ENCODE results near the gene BTAF1.

BTAF1 gene

GRCh38 chr10:91897421-91897820, 26.1 kb upstream of the BTAF1 start:
- no peaks in the 10 kb centered on the region for H3K27me3 ChIP-seq (ENCODE audit: insufficient read depth, poor library complexity, severe bottlenecking)
- DNase-seq (ENCODE audit: low read depth in 1 of 2, low spot score in 1 of 2): no peak
- no peak overlapping the region for H3K27ac ChIP-seq (replicated peaks)
- TF ChIP-seq SPI1 (IDR thresholded peaks at IDR 0.05; ENCODE audit: borderline replicate concordance, low read depth) (no peak), CTCF (IDR thresholded peaks at IDR 0.05; ENCODE audit: insufficient read depth, low read length) (no peak), GABPA (IDR thresholded peaks at IDR 0.05; ENCODE audit: low read depth) (no peak), REST (IDR thresholded peaks at IDR 0.05; ENCODE audit: insufficient replicate concordance, low read depth) (no peak), POLR2AphosphoS5 (IDR thresholded peaks at IDR 0.05; ENCODE audit: low read depth) (no peak)
- no peak overlapping the region for H3K4me3 ChIP-seq (replicated peaks; ENCODE audit: insufficient read depth, low read length)

- Histone ChIP-seq H3K27me3 (ENCODE audit: insufficient read depth, poor library complexity, severe bottlenecking) (no peaks in the 10 kb centered on the region), H3K4me3 (replicated peaks; ENCODE audit: insufficient read depth, low read length) (no peak overlapping the region), H3K27ac (replicated peaks) (peak overlapping the region; percentile 77)
- no peak for TF ChIP-seq POLR2AphosphoS5 (IDR thresholded peaks at IDR 0.05; ENCODE audit: low read depth)
- 0 out of 2 replicates have a peak, but pooled peaks have one; percentile 37 for TF ChIP-seq GABPA (IDR thresholded peaks at IDR 0.05; ENCODE audit: low read depth)
- peak; percentile 77 to 78 for DNase-seq (ENCODE audit: low read depth in 1 of 2, low spot score in 1 of 2)
Observed at GRCh38 chr10:91901784-91902677, 21.5 kb upstream of the BTAF1 start.

- no peak overlapping the region; the same call in 1 of the 2 replicates for H3K4me3 ChIP-seq (replicated peaks; ENCODE audit: insufficient read depth, low read length)
- DNase-seq (ENCODE audit: low read depth in 1 of 2, low spot score in 1 of 2): no peak
Observed at GRCh38 chr10:91907033-91907594, 16.5 kb upstream of the BTAF1 start.

GRCh38 chr10:91907914-91908336, 15.6 kb upstream of the BTAF1 start:
- Histone ChIP-seq H3K27me3 (ENCODE audit: insufficient read depth, poor library complexity, severe bottlenecking) (no peaks in the 10 kb centered on the region), H3K27ac (replicated peaks) (peak overlapping the region; percentile 48; the same call in 1 of the 2 replicates), H3K4me3 (replicated peaks; ENCODE audit: insufficient read depth, low read length) (peak overlapping the region; percentile 71)
- TF ChIP-seq POLR2AphosphoS5 (IDR thresholded peaks at IDR 0.05; ENCODE audit: low read depth): no peak
- TF ChIP-seq REST (IDR thresholded peaks at IDR 0.05; ENCODE audit: insufficient replicate concordance, low read depth): no peak
- TF ChIP-seq GABPA (IDR thresholded peaks at IDR 0.05; ENCODE audit: low read depth): no peak
- no peak for TF ChIP-seq SPI1 (IDR thresholded peaks at IDR 0.05; ENCODE audit: borderline replicate concordance, low read depth)
- no peak for TF ChIP-seq CTCF (IDR thresholded peaks at IDR 0.05; ENCODE audit: insufficient read depth, low read length)
- no peak for DNase-seq (ENCODE audit: low read depth in 1 of 2, low spot score in 1 of 2)

More at GRCh38 chr10:91907033-91907594, 16.5 kb upstream of the BTAF1 start:
- Histone ChIP-seq H3K27ac (replicated peaks) (no peak overlapping the region), H3K27me3 (ENCODE audit: insufficient read depth, poor library complexity, severe bottlenecking) (no peaks in the 10 kb centered on the region)
- TF ChIP-seq SPI1 (IDR thresholded peaks at IDR 0.05; ENCODE audit: borderline replicate concordance, low read depth): no peak
- TF ChIP-seq POLR2AphosphoS5 (IDR thresholded peaks at IDR 0.05; ENCODE audit: low read depth): no peak

Measured in HL-60 (cell line).